Measurements from ENCODE around the gene SRXN1.

- TF ChIP-seq TEAD4 (IDR thresholded peaks at IDR 0.05; ENCODE audit: low read length) (no peak), TEAD4 (CRISPR knock-in tag; IDR thresholded peaks at IDR 0.05; ENCODE audit: borderline replicate concordance) (no peak), SIN3A (IDR thresholded peaks at IDR 0.05; ENCODE audit: borderline replicate concordance in 2 of 2, control insufficient read depth in 1 of 2, low read depth in 2 of 2, low read length in 2 of 2) (no peak), L3MBTL2 (IDR thresholded peaks at IDR 0.05) (no peak), ZBTB8A (IDR thresholded peaks at IDR 0.05; ENCODE audit: partially characterized antibody) (no peak), NR2C1 (IDR thresholded peaks at IDR 0.05) (no peak), NR2C1 (tag; IDR thresholded peaks at IDR 0.05) (no peak), ZNF76 (CRISPR knock-in tag; IDR thresholded peaks at IDR 0.05; ENCODE audit: borderline replicate concordance) (no peak), ETS2 (tag; IDR thresholded peaks at IDR 0.05; ENCODE audit: borderline replicate concordance, poor library complexity, severe bottlenecking) (no peak), FOXM1 (IDR thresholded peaks at IDR 0.05; ENCODE audit: low read depth) (no peak), FOXM1 (CRISPR knock-in tag; IDR thresholded peaks at IDR 0.05; ENCODE audit: low read depth) (no peak)
Measured at GRCh38 chr20:626579-626978, 26.4 kb downstream of the SRXN1 start.

Data from K562 (cell line).